Putamen (tissue), 1 donor: ENCODE measurements around the gene AP2B1.
"Not testable (repeated sequence)": the region's sequence is repeated elsewhere in the genome, so short reads cannot be mapped to it uniquely, and the experiment has no call there.

Experiments
- DNase-seq: peaks from one replicate; pipeline ENCODE4 v3.0.0-alpha.2; 2016; ENCODE audit warnings: low spot score

The AP2B1 gene

DNA sequence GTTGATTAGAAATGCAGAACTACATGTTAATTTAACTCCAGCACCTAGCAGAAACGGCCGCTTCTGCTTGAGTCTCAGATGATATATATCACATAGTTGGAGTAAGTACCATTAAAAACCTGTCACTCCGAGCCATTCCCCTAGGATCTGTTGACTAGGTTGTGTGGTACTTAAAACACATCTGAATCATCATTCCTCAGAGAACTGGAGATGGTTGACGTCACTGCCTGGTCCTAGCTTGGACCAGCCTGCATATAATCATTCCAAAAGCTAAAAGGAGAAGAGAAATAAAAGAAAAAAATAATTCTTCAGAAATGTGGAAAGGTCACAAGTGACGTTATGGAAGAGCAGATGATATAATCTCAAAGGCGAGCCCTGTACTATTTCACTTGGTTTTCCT, 113.0 kb downstream of the AP2B1 start:
- no peak for DNase-seq

DNA sequence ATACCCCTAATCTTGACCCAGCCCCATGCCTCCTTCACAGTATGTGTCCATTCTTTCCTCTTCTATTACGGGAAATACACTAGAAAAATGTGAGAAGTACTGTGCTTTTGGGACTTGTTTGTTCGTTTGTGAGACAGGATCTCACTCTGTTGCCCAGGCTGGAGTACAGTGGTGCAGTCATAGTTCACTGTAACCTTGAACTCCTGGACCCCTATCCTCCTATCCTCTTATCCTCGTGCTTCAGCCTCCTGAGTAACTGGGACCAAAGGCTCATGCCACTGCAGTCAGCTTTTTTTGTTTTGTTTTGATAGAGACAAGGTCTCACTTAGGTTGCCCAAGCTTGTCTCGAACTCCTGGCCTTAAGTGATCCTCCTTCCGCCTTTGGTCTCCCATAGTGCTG, 114.4 kb downstream of the AP2B1 start:
- DNase-seq: no peak

DNA sequence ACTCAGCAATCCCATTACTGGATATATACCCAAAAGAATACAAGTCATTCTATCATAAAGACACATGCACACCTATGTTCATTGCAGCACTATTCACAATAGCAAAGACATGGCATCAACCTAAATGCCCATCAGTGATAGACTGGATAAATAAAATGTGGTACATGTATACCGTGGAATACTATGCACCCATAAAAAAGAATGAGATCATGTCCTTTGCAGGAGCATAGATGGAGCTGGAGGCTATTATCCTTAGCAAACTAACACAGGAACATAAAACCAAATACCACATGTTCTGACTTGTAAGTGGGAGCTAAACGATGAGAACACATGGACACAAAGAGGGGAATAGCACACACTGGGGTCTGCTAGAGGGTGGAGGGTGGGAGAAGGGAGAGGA, 116.2 kb downstream of the AP2B1 start:
- DNase-seq: not testable (repeated sequence)

DNA sequence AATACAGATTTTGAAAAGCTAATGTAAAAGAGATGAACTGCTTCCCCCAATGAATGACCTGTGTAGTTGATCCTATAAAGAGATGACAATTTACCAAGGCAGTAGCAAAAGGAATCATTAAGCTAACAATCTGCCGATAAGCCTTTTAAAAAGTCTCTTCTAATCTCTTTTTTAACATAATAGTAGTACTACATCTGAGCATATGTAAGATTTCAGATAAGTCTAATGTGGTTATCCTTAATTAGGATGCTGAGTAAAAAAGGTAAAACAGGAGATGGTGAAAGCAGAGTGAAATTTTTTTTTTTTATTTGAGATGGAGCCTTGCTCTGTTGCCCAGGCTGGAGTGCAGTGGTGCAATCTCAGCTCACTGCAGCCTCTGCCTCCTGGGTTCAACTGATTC, 118.1 kb downstream of the AP2B1 start:
- no peak for DNase-seq

DNA sequence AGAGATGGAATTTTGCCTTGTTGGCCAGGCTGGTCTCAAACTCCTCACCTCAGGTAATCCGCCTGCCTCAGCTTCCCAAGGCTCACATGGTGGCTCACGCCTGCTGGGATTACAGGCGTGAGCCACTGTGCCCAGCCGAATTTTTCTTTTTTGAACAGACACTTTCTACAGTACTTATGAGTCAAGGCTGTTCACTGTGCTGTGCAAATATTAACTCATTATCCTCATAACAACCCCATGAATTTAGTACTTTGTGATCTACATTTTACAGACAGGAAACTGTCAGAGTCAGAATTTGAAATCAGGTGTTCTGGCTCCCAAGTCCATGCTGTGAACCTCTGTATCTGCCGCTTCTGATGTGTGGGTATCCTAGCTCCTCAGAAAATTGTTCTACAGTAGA, 118.6 kb downstream of the AP2B1 start:
- no peak for DNase-seq

DNA sequence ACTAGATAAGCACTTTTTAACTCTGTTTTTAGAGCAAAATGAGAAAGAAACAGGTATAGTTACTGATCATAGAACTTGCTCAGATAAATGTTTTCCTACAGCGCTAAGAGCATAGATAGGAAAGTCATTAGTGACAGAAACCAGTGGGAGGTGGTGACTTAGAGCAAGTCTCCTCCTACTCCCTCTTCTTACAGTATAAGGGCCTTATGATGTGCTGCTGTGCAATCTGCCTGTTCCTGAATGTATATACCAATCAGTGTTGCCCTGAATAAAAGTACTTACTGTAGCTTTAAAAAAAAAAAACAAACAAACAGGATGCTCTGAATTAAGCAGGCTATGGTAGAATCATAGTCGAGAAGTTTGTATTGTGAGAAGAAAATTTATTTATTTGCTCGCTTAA, 121.0 kb downstream of the AP2B1 start:
- DNase-seq: no peak

DNA sequence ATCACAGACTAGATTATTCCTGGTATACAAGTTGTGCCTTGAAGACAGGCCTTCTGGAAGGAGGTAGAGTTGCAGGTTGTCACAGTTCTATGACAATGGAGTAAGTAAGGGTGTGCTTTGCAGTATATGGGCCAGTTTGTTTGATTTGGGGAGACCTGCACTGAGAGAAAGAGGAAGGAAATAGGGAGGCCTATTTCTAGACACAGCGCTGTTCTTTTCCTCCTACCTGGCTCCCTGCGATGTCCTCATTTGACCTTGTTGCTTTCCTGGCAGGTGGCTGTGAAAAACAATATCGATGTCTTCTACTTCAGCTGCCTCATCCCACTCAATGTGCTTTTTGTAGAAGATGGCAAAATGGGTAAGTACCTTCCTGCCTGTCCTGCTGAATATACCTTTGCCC, 121.8 kb downstream of the AP2B1 start:
- no peak for DNase-seq

DNA sequence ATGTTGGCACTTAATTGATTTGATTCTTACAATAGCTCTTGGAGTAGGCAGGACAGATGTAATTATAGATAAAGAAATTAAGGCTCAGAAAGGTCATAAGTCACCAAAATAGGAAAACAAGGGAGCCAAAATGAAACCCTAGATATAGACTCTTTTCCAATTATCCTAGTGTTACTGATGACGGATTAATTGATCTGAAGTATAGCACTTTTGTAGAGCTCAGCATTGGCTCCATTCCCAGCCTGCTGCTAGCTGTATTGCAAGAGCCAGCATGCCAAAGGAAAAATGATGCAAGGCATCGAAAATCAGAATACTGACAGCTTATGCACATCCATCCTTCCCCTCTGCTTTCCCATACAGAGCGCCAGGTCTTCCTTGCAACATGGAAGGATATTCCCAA, 122.8 kb downstream of the AP2B1 start:
- DNase-seq: peak; percentile 40

DNA sequence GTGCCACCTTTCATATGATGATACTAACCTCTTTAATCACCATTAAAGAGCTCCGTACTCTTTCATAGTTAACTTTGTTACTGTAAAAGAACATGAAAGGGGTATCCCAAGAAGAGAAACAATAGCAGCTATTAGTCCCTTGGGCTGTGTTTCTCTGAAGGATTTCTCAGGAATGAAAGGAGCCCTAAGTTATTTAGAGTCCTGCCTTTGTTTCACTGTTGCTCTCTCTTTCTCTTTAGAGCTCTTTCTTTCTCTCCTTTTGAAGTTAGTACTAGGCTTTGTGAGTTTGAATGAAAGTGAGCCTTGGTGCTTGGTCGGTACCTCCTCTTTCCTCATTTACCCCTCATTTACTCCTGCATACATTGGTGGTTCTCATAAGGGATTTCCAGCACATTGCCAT, 123.8 kb downstream of the AP2B1 start:
- no peak for DNase-seq

DNA sequence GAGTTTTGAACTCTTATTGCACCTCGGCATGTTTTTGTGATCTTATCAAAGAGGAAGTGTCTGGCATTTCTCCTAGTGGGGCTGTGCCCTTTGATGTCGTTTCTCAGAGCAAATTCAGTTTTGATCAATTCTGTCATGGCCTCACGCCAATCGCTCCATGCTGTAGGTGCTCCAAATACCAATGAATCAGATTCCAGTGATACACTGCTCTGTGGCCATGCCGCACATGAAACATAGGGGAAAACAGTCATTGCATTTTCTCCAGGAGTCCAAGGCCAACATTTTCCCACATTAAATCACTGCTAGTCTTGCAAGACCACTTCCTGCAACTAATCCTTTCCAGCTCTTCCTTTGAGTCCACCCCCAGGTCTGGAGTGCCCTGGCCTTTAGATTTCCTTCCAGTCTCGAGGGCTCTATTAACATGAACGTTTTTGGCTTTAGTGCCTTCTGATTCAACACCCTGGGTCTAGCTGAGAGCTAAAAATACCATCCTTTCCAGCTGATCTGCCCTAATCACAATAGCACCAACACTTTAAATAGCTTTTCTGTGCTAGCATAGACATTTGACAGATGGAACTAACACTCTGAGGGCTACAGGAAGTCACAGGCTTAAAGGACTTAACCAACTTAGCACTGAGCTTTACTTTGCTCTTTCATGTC, 126.1 kb downstream of the AP2B1 start:
- DNase-seq: no peak

DNA sequence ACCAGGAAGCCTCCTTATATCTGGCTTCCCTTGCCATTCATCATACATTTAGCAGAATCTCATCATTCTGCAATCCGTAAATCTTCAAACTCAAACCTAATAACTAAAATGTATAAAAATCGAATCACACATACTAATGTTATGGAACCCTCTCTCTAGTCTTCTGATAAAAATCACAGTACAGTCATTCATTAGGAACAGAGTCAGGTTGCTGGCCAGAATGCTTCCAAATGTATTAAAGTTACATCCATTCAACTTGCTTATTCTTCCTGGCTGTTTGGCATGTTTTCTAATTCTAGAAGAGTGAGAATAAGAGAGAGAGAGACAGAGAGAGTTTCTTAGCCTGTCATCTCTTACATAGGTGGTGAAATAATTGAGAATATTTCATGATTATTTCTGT, 127.9 kb downstream of the AP2B1 start:
- DNase-seq: no peak

DNA sequence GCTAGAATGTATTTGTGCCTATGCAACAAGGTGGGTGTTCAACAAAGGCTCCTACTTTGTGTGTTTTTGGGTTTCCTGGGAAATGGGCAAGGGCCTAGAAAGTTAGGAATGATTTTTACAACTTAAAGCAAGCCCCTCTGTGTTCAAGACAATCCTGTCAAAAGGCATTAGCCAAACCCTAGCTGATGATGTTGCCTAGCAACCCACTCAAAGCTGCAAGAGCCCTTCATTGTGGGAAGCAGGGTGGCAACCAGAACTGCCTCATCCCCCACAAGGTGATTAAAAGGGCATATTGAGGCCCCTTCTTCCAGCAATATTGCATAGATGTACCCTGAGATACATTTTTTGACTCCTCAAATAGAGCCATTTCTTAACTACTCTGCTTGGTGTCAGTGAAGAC, 128.3 kb downstream of the AP2B1 start:
- peak; percentile 50 for DNase-seq

DNA sequence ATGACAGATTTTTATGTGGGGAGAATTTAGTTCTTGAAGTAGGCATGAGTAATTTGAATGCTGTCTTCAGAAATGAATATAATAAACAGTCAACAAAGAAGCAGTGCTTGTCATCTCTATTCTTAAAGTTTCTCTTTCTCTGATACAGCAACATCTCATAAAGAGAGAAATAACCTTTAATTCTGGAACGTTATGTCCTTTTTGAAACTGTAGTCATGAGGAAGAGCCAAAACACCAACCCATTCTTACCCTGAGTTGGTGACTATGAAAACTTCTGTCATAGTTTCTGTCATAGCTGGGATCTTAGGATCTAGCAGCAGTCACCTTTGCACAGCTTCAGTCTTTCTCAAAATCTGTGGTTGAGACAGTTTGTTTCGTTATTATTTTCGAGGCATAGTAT, 129.1 kb downstream of the AP2B1 start:
- DNase-seq: no peak

DNA sequence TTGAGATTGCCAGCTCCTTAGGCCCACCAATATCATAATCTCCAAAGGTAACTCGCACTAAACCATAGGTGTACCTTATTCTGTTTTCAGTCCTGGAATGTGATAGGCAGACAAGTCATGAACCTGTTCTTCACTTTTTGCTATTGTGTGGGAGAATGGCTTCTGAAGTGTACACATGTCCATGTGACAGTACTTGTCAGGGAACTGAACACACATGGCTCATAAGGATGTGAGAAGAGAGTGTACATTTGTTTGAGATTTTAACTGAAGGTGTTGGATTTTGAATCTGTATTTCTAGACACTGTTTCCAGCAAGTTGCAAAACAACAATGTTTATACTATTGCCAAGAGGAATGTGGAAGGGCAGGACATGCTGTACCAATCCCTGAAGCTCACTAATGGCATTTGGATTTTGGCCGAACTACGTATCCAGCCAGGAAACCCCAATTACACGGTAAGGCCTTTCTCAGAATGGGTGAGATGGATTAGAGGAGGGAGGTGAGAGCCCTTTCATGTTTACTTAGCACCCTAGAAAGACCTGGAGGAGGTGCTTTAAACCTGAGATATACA, 129.9 kb downstream of the AP2B1 start:
- DNase-seq: no peak

DNA sequence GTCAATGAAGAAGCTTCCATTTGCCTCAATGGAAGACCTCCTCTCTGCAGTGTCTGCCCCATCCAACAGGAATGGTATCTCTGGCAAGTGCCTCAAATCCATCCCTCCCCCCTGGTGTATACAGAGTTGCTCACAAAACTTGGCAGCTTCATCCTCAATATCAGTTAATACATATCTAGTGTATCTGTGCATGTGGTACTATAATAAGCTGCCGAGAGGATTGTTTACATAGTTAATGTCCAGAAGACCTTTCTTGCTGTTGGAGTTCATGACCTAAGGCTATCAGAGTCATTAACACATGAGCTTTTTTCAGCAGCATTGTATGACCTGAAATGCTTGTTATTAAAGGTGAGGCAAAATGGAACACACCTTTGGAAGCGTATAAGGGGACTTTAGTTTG, 130.4 kb downstream of the AP2B1 start:
- no peak for DNase-seq

DNA sequence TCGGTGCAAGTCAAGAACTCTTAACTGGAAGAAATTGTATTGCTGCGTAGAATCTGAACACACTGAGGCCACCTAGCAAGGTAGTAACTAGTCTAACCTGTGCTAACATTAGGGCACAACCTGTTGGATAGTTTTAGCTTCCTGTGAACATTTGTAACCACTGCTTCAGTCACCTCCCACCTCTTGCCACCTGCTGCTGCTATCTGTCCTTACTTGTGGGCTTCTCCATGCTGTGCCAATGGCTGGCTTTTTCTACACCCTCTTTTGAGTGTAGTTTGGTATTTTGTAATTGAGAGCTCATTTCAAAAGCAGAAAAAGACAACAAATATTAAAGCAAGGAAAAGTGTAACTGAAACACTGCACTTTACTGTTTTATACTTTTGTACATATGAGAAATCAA, 136.6 kb downstream of the AP2B1 start:
- DNase-seq: no peak

DNA sequence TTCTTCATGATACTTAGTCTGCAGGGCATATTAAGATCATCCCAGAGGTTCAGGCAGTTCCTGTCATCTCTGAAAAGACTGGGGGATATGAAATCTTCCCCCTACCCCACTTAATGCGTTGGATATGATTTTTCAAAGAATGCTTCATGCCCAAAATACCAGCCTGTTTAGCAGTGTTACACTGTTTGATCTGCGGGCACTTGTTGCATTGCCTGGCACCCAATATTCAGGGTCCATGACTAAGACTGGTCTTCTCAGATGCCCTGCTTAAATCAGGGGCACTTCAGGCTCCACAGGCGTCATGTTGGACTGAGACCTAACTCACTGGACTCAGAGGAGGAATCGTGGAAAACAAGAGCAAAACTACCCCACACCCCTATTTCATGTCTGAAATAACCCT, 137.9 kb downstream of the AP2B1 start:
- DNase-seq: no peak

DNA sequence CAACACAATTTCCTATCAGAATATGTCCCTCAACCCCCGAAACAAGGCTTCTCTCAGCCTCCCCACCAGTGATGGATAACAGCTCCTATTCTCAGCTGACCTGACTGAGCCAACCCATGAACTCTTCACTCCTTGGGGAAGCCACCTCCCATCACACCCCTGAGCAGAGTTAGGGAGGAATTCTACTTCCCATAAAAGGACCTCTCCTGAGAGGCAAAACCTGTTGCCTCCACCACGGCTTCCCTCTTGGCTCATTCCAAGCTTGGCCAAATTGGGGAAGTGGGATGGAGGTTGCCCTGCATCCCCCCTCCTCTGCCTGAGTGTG, 138.6 kb downstream of the AP2B1 start:
- DNase-seq: no peak

DNA sequence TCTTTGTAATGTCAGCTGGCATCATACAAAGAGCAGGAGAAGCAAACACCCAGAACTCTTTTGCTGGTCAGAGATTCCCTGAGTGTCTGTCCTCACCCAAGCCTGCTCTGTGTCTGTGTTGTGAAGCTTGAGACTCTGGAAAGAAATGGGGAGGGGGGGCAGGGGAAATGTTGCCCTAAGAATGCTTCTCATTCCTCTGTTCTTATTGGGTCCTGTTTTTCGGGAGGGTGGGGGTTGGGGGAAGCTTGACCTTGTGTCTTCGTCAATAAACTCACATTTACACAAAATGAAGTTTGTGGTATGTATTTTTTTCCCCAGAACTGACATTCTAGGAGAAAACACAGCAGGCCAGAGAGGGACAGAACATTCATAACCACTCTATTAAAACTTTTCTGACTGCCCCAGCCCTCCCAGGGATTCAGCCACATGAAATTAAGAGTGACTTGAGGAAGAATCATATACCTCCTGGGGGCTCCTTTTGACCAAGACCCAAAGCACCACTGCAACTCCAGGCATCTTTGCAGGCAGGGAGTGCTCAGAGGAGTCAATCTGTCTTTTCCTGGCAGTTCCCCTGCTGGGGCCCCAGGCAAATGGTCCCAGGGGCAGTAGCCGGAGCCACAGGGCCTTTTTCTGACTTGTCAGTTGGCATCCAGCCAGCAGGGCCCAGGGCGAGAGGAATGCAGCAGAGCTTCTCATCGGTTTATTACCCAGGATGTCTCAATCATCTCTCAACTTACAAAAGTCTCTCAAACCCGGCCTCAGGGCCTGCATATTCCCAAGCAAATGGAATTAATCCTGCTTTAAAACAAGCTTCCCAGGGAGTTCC, 139.2 kb downstream of the AP2B1 start:
- DNase-seq: no peak

DNA sequence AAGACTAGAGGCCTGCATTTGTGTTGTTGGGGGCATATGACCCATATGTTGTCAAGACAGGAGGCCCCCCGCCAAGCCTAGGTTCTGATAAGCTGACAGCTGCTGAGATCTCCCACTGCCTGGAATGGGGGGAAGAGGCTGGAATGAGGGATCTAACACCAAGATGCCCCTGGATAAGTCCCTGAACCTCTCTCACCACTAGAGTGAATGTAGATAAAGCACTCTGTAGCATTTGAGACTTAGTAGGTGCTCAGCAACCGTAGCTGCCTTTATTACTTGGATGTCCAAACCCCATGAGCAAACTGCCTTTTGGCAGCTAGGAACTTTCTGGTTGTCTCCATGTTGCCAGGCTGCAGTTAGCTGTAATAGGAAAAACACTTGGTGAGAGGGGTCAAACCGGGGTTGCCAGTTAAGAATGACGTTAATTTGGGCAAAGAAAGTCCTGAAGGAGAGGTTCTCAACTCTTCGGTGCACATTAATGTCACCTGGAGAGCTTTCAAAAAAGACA, 139.9 kb downstream of the AP2B1 start:
- no peak for DNase-seq

DNA sequence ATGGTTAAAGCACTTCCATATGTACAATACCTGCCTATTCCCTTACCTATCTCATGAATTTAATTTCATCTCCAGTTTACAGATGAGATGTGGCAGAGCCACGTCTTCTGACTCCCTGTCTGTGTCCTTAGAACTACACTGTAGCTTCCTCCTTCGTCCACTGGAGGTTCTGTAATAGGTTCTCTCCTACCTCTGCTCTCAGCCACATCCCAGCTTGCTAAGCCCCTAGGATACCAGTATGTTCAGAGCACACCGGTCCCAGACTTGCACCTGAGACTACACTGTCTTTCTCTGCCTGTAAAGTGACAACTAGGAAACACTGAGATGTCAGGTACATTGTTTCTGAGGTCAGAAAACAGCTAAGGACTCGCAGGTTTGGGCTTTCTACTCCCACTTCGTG, 140.5 kb downstream of the AP2B1 start:
- DNase-seq: no peak

DNA sequence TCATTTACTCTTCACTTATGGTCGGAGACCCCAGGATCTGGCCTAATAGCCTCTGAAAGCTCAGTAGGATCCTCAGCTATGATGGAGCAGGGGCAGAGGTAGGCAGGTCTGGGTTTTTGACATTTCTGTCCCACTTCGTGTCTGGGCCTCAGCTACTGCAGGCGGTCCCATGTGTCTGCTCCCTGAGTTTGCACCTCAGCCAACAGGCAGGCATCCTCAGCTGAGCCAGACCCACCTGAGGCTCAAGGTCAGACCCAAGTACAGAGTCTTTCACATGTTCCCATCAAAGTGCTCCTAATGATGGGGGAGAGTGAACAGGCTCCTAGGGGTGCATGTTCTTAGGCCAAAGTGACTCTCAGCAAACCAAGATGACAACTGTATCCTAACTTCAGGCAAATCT, 141.4 kb downstream of the AP2B1 start:
- no peak for DNase-seq

DNA sequence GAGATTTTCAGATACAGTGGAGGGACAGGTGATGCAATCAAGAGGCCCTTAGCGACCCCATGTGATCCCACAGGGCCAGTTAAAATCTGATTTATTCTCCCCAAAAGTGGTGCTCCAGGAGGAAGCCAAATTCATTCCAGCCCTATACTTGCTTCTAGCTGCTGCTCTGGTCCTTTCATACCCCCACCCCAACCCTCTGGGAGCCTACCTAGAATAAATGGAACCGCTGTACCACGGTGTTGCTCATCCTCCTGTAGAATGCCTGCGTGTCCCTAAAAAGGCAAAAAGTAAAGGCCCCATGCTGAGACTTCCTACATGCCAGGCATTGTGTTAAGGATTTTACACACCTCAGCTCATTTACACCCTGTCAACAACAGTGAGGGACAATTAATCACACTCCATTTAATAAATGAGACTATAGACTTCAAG, 142.3 kb downstream of the AP2B1 start:
- DNase-seq: no peak
